SJCRH30 (cell line): Measurements from ENCODE around the gene ALDH3A2. TPM values are rescaled to one million over a fixed set of nuclear protein-coding genes. Genes with fewer than 3 reads are reported as not detected.

ENCODE experiments used
- DNase-seq, 2 experiments: peaks; one replicate each; pipeline ENCODE4 v3.0.0-alpha.2; 2015 to 2020
- H3K27ac ChIP-seq: fragments of 250-450 bp; sonication (Bioruptor Pico); 2 replicates; pipeline ENCODE4 v1.5.1; 2020; ENCODE audit warnings: mild to moderate bottlenecking, moderate library complexity
- H3K27me3 ChIP-seq: fragments of 250-450 bp; sonication (Bioruptor Pico); 2 replicates; pipeline ENCODE4 v1.5.1; 2020; ENCODE audit warnings: mild to moderate bottlenecking, moderate library complexity
- H3K36me3 ChIP-seq: fragments of 250-450 bp; sonication (Bioruptor Pico); 2 replicates; pipeline ENCODE4 v1.5.1; 2020; ENCODE audit warnings: mild to moderate bottlenecking, moderate library complexity
- H3K4me1 ChIP-seq: fragments of 250-450 bp; sonication (Bioruptor Pico); 2 replicates; pipeline ENCODE4 v1.5.1; 2020; ENCODE audit warnings: mild to moderate bottlenecking, moderate library complexity
- H3K4me3 ChIP-seq: fragments of 250-450 bp; sonication (Bioruptor Pico); 2 replicates; pipeline ENCODE4 v1.5.1; 2020; ENCODE audit warnings: mild to moderate bottlenecking, moderate library complexity
- H3K9me3 ChIP-seq: fragments of 250-450 bp; sonication (Bioruptor Pico); replicated peaks from 2 replicates; pipeline ENCODE4 v1.5.1; 2020; ENCODE audit warnings: mild to moderate bottlenecking, moderate library complexity
- total RNA-seq: library from RNA; depleted of rRNA; stranded (reverse); fragments of >200 nt; shearing (Covaris generic); gene quantifications from 2 replicates; pipeline ENCODE4 v1.2.3, GENCODE V29; 2014; rRNA removed

The ALDH3A2 gene
- 117 and 135 TPM in 2 replicates for total RNA-seq

DNA sequence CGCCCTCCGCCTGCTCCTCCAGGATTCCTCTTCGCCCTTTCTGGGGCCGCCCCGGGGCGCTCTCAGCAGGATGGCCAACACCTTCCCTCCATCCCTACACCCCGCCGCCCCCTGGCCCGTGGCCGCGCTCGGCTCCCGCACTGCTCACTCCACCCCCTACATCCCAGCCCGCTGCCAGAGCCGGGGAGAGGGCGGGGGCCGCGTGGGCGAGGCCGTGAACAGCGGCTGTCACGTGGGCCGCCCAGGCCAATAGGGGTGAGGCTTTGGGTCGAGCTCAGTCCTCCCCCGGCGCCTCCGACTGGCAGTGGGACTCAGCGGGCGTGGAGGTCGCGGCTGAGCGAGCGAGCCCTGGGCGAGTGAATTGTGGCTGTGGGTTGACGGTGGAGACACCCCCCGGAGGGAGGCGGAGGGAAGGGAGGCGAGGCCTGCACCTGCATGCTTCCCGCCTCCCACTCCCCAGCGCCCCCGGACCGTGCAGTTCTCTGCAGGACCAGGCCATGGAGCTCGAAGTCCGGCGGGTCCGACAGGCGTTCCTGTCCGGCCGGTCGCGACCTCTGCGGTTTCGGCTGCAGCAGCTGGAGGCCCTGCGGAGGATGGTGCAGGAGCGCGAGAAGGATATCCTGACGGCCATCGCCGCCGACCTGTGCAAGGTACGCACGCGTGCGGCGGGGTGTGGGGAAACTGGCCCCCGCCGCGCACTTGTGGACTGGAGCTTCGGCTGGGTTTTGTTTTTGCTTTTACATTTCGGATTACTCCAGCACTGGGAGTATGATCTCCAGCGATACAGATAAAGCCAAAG, at the start of gene ALDH3A2:
TSS of gene ALDH3A2 (plus strand) at position 277 of the 799 bp plus-strand sequence. CDS start at position 498, 221 bp downstream.
- peak within 1 kb of the TSS; percentile 93 for H3K27ac ChIP-seq
- no peaks in the 10 kb centered on the region for H3K27me3 ChIP-seq
- peak; percentile 100 for DNase-seq
- peak within 1 kb of the TSS; percentile 71 for H3K4me3 ChIP-seq
- peaks cover 1% of the 10 kb centered on the region; the same call in 1 of the 2 replicates for H3K9me3 ChIP-seq
- H3K4me1 ChIP-seq, result peaks cover 16% of the 10 kb centered on the region
- peaks cover 17% of the 10 kb centered on the region for H3K36me3 ChIP-seq

DNA sequence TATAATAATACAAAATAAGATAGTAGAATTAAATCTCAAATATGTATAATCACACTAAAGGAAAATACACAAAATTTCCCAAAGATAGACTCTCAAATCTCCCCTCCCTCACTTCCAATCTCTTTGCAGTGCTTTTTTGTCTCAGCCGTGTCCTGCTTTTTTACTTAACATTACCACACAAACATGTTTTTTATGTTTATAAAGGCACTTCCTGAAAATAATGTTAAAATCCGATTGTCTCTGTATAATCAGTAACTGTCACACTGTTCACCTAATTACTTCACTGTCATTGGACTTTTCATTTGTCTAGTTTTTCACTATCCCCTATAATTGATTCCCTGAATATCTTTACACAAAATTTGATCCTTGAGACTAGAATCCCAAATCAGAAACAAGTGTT, 38.2 kb upstream of the ALDH3A2 start:
- Histone ChIP-seq H3K4me1 (no peaks in the 10 kb centered on the region), H3K4me3 (no peak overlapping the region), H3K27me3 (peaks cover 5% of the 10 kb centered on the region), H3K36me3 (no peaks in the 10 kb centered on the region), H3K9me3 (no peaks in the 10 kb centered on the region), H3K27ac (no peak overlapping the region)
- no peak for DNase-seq

GRCh38 chr17:19610879-19611278, 37.7 kb upstream of the ALDH3A2 start:
- Histone ChIP-seq H3K9me3 (no peaks in the 10 kb centered on the region), H3K4me1 (no peaks in the 10 kb centered on the region), H3K27me3 (peaks cover 10% of the 10 kb centered on the region), H3K4me3 (no peak overlapping the region), H3K36me3 (no peaks in the 10 kb centered on the region), H3K27ac (no peak overlapping the region)
- no peak for DNase-seq

GRCh38 chr17:19613979-19614378, 34.6 kb upstream of the ALDH3A2 start:
- Histone ChIP-seq H3K27ac (no peak overlapping the region), H3K9me3 (peaks cover 10% of the 10 kb centered on the region; the same call in 1 of the 2 replicates), H3K27me3 (peaks cover 7% of the 10 kb centered on the region), H3K4me3 (no peak overlapping the region), H3K4me1 (no peaks in the 10 kb centered on the region), H3K36me3 (no peaks in the 10 kb centered on the region)
- DNase-seq, result no peak

DNA sequence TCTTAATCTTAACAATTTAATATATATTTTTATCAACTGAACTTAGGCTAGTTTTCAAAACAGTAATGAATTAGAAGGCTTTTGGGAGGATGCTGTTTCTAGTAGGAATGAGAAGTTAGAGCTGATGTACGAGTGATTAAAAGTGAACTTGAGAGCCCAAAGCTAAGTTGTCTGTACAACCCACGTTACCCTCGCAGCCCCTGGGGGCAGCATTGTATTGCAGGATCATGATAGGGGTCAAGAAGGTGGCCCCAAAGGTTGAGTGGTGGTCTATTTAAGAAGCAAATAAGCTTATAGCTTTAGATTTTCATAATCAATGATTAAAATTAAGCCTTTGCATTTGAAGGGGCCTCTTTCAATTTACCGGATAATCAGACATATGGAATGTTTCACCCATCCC, 33.7 kb upstream of the ALDH3A2 start:
- H3K27me3 ChIP-seq, result peaks cover 7% of the 10 kb centered on the region
- H3K27ac ChIP-seq, result no peak overlapping the region
- no peaks in the 10 kb centered on the region for H3K4me1 ChIP-seq
- H3K4me3 ChIP-seq, result no peak overlapping the region
- H3K9me3 ChIP-seq, result peaks cover 20% of the 10 kb centered on the region
- no peak for DNase-seq
- no peaks in the 10 kb centered on the region for H3K36me3 ChIP-seq

DNA sequence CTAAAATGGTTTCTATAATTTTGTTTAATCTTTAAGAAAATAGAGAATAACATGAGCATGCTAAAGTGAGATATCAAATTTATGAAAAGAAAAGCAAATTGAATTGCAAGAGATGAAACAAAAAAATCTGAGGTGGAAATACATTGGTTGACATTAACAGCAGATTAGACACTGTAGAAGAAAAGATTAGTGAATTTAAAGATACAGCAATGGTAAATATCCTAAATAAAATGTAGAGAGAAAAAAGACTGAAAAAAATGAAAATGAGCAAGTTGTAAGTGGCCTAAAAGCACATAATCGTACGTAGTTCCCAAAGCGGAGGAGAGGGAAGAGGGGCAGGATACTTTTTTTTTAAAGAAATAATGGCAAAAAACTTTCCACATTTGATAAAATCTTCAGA, 30.5 kb upstream of the ALDH3A2 start:
- Histone ChIP-seq H3K27ac (no peak overlapping the region), H3K27me3 (peaks cover 7% of the 10 kb centered on the region), H3K4me1 (no peaks in the 10 kb centered on the region), H3K36me3 (no peaks in the 10 kb centered on the region), H3K9me3 (peaks cover 27% of the 10 kb centered on the region), H3K4me3 (no peak overlapping the region)
- no peak for DNase-seq

DNA sequence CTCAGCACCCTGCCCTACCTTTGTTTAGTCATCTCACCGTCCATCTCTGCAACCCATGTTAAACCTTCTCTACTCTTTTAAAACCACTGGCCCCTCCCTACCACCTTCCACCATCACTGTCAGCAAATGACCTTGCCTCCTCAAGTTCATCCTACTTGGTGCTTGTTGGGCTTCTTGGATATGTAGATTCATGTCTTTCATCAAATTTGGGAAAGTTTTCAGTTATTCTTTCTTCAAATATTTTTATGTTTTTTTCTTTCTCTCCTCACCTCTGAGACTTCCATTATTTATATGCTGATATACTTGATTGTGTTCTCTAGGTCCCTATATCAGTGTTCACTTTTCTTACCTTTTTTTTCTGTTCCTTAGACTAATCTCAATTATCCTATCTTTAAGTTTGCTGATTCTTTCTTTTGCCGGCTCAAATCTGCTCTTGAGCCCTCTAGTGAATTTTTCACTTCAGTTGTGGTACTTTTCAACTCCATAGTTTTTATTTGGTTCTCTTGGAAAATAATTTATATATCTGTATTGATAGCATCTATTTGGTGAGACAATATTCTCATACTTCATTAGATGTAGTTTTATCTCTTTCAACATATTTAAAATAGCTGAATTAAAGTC, 28.7 kb upstream of the ALDH3A2 start:
- Histone ChIP-seq H3K4me3 (no peak overlapping the region), H3K36me3 (no peaks in the 10 kb centered on the region), H3K27me3 (peaks cover 7% of the 10 kb centered on the region; the same call in 1 of the 2 replicates), H3K9me3 (peaks cover 27% of the 10 kb centered on the region), H3K27ac (no peak overlapping the region), H3K4me1 (no peaks in the 10 kb centered on the region)
- DNase-seq, result no peak

DNA sequence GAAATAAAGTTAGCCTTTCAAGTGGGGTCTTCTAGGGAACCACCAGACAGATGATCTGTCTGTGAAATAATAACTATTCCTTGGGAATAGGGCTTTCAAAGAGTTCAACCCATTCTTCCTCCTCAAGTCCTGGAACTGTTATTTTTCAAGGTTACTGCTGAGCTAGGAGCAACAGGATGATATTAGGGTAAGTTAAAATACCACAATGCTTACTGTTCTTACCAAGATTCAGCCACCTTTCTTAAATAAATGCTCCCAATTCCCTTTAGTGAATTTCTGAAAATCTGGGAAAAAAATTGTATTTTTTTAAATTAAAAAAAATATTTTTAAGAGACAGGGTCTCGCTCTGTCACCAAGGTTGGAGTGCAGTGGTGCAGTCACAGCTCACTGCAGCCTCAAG, 26.9 kb upstream of the ALDH3A2 start:
- H3K4me3 ChIP-seq, result no peak overlapping the region
- H3K36me3 ChIP-seq, result no peaks in the 10 kb centered on the region
- no peaks in the 10 kb centered on the region for H3K27me3 ChIP-seq
- H3K4me1 ChIP-seq, result no peaks in the 10 kb centered on the region
- H3K9me3 ChIP-seq, result peaks cover 27% of the 10 kb centered on the region
- no peak for DNase-seq
- H3K27ac ChIP-seq, result no peak overlapping the region

- DNase-seq, result no peak
- Histone ChIP-seq H3K4me3 (no peak overlapping the region), H3K9me3 (no peaks in the 10 kb centered on the region), H3K27me3 (no peaks in the 10 kb centered on the region), H3K4me1 (peaks cover 3% of the 10 kb centered on the region; the same call in 1 of the 2 replicates), H3K36me3 (no peaks in the 10 kb centered on the region), H3K27ac (no peak overlapping the region)
These were observed 22.5 kb upstream of the ALDH3A2 start for GRCh38 chr17:19626079-19626478.

DNA sequence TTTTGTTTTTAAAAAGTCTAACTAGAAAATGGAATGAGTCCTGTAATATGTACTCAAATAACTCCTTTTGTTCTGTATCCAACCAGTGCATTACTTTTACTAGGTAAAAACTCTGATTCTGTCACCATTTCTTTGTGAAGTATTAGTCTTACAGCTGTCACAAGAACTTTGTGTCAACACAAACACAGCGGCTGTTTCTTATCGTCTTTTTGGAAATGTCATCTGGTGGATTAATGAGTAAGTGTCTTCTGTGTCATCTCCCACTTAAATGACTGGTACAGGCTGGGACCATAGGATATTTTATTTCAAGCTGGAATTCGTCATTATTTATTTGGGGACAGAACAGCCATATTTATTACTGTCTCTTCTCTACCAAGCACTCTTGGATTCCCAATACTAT, 19.1 kb upstream of the ALDH3A2 start:
- no peaks in the 10 kb centered on the region for H3K27me3 ChIP-seq
- H3K4me1 ChIP-seq, result peaks cover 3% of the 10 kb centered on the region; the same call in 1 of the 2 replicates
- no peak overlapping the region for H3K27ac ChIP-seq
- no peaks in the 10 kb centered on the region for H3K9me3 ChIP-seq
- no peaks in the 10 kb centered on the region for H3K36me3 ChIP-seq
- no peak overlapping the region for H3K4me3 ChIP-seq
- DNase-seq, result peak in 1 of 2 experiments; percentile 37

DNA sequence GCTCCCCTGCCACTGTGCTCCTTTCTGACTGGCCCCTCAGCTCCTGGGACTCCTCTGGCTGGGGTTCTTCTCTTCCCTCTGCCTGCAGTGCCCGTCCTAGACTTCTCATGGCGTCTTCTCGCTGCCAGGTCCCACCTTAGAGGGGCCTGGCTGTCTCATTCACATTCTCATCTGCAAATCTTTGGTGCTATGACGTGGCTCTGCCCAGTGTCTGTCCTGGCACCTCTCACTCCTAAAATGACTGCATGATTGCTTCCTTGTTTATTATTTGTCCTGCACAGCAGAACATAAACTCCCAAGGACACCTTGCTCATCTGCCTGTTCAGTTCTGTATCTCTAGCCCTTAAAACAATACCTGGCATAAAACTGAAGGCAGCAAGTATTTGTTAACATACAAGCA, 18.5 kb upstream of the ALDH3A2 start:
- DNase-seq, result no peak
- Histone ChIP-seq H3K27ac (no peak overlapping the region), H3K36me3 (no peaks in the 10 kb centered on the region), H3K27me3 (no peaks in the 10 kb centered on the region), H3K9me3 (no peaks in the 10 kb centered on the region), H3K4me3 (no peak overlapping the region), H3K4me1 (peaks cover 3% of the 10 kb centered on the region; the same call in 1 of the 2 replicates)

GRCh38 chr17:19630661-19631060, 17.9 kb upstream of the ALDH3A2 start:
- H3K4me3 ChIP-seq, result no peak overlapping the region
- no peaks in the 10 kb centered on the region for H3K36me3 ChIP-seq
- H3K9me3 ChIP-seq, result no peaks in the 10 kb centered on the region
- H3K27ac ChIP-seq, result no peak overlapping the region
- DNase-seq, result no peak
- H3K27me3 ChIP-seq, result no peaks in the 10 kb centered on the region
- H3K4me1 ChIP-seq, result peaks cover 3% of the 10 kb centered on the region; the same call in 1 of the 2 replicates

- no peak overlapping the region for H3K27ac ChIP-seq
- no peak for DNase-seq
These were observed 16.6 kb upstream of the ALDH3A2 start for GRCh38 chr17:19631905-19632304.

GRCh38 chr17:19641687-19642372, 6.7 kb upstream of the ALDH3A2 start:
- DNase-seq, result no peak
- Histone ChIP-seq H3K27me3 (no peaks in the 10 kb centered on the region), H3K4me1 (peaks cover 3% of the 10 kb centered on the region), H3K9me3 (no peaks in the 10 kb centered on the region), H3K4me3 (no peak overlapping the region), H3K36me3 (no peaks in the 10 kb centered on the region), H3K27ac (no peak overlapping the region)

More at GRCh38 chr17:19631905-19632304, 16.6 kb upstream of the ALDH3A2 start:
- H3K4me1 ChIP-seq, result peaks cover 3% of the 10 kb centered on the region; the same call in 1 of the 2 replicates
- no peaks in the 10 kb centered on the region for H3K9me3 ChIP-seq
- no peaks in the 10 kb centered on the region for H3K27me3 ChIP-seq
- H3K36me3 ChIP-seq, result no peaks in the 10 kb centered on the region
- H3K4me3 ChIP-seq, result no peak overlapping the region

GRCh38 chr17:19642373-19642893, 6.1 kb upstream of the ALDH3A2 start:
- H3K27ac ChIP-seq, result no peak overlapping the region
- H3K9me3 ChIP-seq, result no peaks in the 10 kb centered on the region
- peaks cover 9% of the 10 kb centered on the region for H3K4me1 ChIP-seq
- H3K4me3 ChIP-seq, result no peak overlapping the region
- no peak for DNase-seq
- H3K27me3 ChIP-seq, result no peaks in the 10 kb centered on the region
- no peaks in the 10 kb centered on the region for H3K36me3 ChIP-seq
